NCI-H774 (cell line): ENCODE data around the gene MDFIC.
"Not testable (repeated sequence)": the region's sequence is repeated elsewhere in the genome, so short reads cannot be mapped to it uniquely, and the experiment has no call there.

Experiments
- DNase-seq: peaks from one replicate; lab custom pipeline; 2025; lab: John Stamatoyannopoulos, UW

Gene MDFIC

GRCh38 chr7:114922026-114922651 is at the start of gene MDFIC:
Gene MDFIC (plus strand): TSS chr7:114922094. CDS start chr7:114923034, 940 bp downstream.
- no peak for DNase-seq

DNA sequence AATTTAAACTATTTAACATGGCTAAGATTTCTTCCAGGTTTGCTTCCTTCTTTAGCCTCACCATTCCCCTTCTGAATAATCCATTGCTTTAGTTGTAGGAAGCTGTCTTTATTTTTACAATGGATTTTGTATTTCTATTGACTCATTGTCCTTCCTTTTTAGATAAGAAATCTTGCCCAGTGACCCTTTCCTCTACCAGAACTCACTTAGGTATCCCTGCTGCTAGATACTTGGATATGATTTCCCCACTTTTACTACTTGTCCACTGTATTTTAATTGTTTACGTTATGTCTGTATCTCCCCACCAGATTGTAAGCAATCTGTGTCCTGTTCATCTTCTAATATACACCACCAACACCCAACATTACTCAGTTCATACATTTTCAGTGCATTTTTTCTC is 47.7 kb upstream of the MDFIC start:
- no peak for DNase-seq

DNA sequence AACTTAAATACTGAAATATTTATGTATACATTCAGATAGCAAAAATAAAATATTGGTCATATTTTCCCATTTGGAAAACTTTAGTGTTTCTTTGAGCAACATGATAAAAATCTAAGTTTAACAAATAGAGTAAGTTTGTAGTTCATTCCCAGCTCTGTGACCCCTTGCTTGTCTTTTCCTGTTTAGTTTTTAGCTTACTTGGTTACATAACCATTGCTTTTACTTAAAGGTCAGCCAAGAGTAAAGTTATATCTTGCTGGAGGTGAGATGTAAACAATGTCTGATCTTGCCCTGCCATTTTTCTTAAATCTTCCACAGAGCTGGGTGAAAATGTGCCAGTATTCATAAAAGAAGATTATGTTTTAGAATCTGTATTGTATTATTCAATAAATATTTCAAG is 46.7 kb upstream of the MDFIC start:
- DNase-seq, result no peak

- DNase-seq, result no peak
These were observed 42.3 kb upstream of the MDFIC start for GRCh38 chr7:114879554-114879953.

GRCh38 chr7:114885836-114886235 is 36.1 kb upstream of the MDFIC start:
- no peak for DNase-seq

- no peak for DNase-seq
These were observed 35.7 kb upstream of the MDFIC start for GRCh38 chr7:114886241-114886640.

DNA sequence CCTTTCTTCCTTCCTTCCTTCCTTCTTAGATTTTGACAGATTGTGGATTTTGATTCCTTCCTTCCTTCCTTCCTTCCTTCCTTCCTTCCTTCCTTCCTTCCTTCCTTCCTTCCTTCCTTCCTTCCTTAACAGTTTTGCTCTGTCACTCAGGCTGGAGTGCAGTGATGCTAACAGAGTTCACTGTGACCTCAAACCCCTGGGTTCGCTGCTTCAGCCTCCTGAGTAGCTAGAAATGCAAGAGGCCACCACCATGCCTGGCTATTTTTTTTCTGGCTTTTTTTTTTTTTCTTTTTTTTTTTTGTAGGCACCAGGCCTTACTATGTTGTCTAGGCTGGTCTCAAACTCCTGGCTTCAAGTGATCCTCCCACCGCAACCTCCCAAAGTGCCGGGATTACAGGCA is 32.8 kb upstream of the MDFIC start:
- DNase-seq, result not testable (repeated sequence)

- no peak for DNase-seq
These were observed 32.1 kb upstream of the MDFIC start for GRCh38 chr7:114889646-114890285.

GRCh38 chr7:114890561-114890960 is 31.3 kb upstream of the MDFIC start:
- no peak for DNase-seq

DNA sequence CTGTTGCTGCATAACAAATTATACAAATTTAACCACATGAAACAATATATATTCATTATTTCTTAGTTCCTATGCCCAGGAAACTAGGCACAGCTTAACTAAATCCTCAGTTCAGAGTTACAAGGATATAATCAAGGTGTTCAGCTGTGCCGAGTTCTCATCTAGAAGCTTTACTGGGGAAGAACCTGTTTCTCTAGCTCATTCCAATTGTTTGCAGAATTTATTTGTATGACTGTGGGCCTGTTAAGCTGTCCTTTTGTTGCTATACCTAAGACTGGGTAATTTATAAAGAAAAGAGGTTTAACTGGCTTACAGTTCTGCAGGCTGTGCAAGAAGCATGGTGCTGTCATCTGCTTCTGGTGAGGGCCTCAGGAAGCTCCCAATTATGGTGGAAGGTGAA is 21.8 kb upstream of the MDFIC start:
- DNase-seq, result no peak

- DNase-seq, result no peak
These were observed 20.1 kb upstream of the MDFIC start for GRCh38 chr7:114901771-114902170.

DNA sequence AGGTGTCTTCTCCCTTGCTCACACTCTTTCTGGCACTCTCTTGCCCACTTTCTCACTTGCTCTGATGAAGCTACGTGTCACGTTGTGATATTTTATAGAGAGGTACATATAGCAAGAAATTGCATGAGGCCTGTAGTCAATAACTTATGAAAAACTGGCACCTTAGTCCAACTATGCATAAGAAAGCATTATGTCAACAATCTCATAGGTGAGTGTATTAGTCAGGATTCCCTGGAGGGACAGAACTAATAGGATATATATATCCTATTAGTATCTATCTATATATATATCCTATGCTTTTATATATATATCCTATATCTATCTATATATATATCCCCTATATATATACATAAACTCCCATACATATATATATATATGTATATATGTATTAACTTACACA is 18.8 kb upstream of the MDFIC start:
- no peak for DNase-seq

GRCh38 chr7:114910787-114911186 is 11.1 kb upstream of the MDFIC start:
- no peak for DNase-seq

GRCh38 chr7:114911411-114911810 is 10.5 kb upstream of the MDFIC start:
- DNase-seq, result no peak

DNA sequence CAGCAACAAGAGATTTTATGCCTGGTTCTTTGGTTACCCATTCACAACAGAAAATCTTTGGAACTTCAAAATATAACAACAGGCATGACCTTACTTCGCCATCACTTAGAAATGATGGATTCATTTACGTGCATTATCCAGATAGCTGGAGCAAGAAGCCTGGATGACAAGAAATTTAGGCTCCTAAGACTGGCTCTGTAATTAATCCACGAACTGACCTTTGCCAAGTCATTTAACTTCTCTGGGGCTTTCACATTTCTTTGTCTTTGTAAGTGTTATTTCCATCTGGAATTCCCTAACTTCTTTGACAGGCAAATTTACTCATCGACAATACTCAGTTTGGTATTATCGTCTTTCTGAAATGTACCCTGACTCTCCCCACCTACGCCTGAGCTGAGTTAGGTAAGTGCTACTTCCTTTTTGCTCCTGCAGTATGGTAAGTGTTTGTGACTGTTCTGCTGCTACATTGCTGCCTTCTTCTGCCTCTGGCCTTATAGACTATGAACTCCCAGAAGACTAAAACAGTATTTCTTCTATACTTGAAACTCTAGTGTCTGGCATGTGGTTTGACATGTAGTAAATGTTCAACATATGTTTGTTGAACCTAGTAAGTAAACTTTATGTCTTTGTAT is 5.5 kb upstream of the MDFIC start:
- DNase-seq, result no peak

GRCh38 chr7:114917211-114917839 is 4.6 kb upstream of the MDFIC start:
- DNase-seq, result no peak

GRCh38 chr7:114919587-114919986 is 2.3 kb upstream of the MDFIC start:
- no peak for DNase-seq

DNA sequence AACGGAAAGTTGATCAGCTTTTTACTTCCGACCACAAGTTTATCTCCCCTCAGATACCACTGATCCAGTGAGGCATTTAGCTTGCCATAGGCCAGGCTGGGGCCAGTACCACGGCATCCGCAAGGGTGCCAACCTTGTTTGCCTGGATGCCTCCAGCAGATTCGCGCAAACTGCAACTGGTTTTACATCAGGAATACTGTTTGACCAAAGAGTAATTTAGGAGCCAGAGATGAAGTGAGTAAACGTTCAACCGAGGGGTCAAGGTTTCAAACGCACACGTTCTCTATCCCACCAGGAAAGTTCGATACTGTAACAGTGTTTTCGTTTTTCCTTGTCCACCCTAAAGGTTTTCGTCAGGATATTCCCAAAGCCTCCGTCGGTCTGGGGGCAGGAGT is 266 bp upstream of the MDFIC start:
- no peak for DNase-seq

DNA sequence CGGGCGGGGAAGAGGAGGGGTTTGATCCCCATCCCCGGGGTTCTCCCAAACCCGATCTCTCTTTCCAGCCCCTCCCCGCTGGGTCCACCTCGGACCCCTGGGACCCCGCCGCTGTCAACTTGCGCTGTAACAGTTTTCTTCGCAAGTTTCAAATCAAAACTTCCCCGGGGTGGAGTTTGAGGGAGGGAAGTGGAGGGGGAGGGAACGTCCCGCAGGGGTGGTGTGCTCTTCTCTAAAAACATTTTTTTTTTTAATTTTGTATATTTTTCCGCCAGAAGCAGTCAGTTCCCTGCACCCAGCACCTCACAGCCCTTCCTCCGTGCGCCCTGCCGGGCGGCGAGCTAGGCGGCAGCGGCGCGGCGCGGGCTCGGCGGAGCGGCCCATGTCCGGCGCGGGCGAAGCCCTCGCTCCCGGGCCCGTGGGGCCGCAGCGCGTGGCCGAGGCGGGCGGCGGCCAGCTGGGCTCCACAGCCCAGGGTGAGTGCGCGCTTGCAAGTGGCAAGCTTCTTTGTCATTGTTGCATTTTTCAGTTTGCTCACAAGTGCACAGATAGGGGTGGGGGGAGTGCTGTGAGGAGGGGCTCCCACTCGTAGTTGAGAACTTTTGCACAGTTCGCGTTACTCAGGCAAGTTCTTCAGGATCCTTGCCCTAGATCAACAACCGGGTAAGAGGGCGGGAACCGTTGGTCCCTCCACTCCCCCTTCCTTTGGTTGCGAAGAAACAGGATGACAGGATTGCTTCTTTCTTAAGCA is 933 bp downstream of the MDFIC start:
- DNase-seq, result no peak

GRCh38 chr7:114923403-114923713 is 1.5 kb downstream of the MDFIC start:
- no peak for DNase-seq

DNA sequence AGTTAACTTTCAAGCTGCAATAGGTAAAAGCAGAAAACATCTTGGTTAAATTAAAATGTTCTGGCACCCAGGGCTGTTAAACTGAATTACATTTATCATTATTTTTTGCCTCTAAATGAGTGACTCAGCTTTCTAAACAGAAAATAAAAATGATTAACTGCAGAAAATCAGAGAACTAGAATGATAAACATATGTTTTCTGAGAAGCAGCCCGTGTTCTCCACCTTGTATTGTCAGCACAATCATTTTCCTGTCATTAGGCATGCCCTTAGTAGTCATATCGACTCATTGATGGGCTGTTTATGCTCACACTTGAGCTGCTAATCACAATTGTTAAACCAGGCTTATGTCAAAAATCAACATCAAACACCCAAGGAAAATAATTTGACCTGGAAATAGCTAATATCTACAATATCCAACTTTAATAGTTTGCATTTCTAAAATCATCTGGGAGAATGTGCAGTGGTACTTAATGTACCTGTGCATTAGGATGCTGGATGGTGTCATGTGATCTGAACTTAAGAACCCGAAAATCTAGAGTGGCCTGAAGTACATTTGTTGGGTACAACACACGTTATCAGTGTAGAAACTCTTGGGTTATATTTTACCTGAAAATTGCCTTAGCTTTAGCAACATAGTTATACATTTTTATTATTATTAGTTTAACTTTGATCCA is 2.3 kb downstream of the MDFIC start:
- no peak for DNase-seq

- DNase-seq, result no peak
These were observed 3.5 kb downstream of the MDFIC start for GRCh38 chr7:114925434-114925833.
